ENCODE measurements around the gene ETNPPL.

The ETNPPL gene

GRCh38 chr4:108742451-108743420, 20.1 kb downstream of the ETNPPL start:
- no peak overlapping the region for H3K27ac ChIP-seq
- TF ChIP-seq ZFX (IDR thresholded peaks at IDR 0.05; ENCODE audit: borderline replicate concordance) (no peak), CTCF (IDR thresholded peaks at IDR 0.05) (no peak)

GRCh38 chr4:108738003-108738706, 24.7 kb downstream of the ETNPPL start:
- no peak overlapping the region for H3K27ac ChIP-seq
- no peak for TF ChIP-seq CTCF (IDR thresholded peaks at IDR 0.05)
- TF ChIP-seq ZFX (IDR thresholded peaks at IDR 0.05; ENCODE audit: borderline replicate concordance): no peak

GRCh38 chr4:108731006-108731405, 31.8 kb downstream of the ETNPPL start:
- H3K27ac ChIP-seq: no peak overlapping the region
- no peak for TF ChIP-seq ZFX (IDR thresholded peaks at IDR 0.05; ENCODE audit: borderline replicate concordance)
- no peak for TF ChIP-seq CTCF (IDR thresholded peaks at IDR 0.05)

GRCh38 chr4:108730579-108730978, 32.3 kb downstream of the ETNPPL start:
- TF ChIP-seq CTCF (IDR thresholded peaks at IDR 0.05) (no peak), ZFX (IDR thresholded peaks at IDR 0.05; ENCODE audit: borderline replicate concordance) (no peak)
- H3K27ac ChIP-seq: no peak overlapping the region

GRCh38 chr4:108729731-108730130, 33.1 kb downstream of the ETNPPL start:
- no peak for TF ChIP-seq ZFX (IDR thresholded peaks at IDR 0.05; ENCODE audit: borderline replicate concordance)
- TF ChIP-seq CTCF (IDR thresholded peaks at IDR 0.05): no peak

GRCh38 chr4:108725457-108725856, 37.4 kb downstream of the ETNPPL start:
- TF ChIP-seq CTCF (IDR thresholded peaks at IDR 0.05): no peak
- TF ChIP-seq ZFX (IDR thresholded peaks at IDR 0.05; ENCODE audit: borderline replicate concordance): no peak
- H3K27ac ChIP-seq: no peak overlapping the region

More at GRCh38 chr4:108729731-108730130, 33.1 kb downstream of the ETNPPL start:
- H3K27ac ChIP-seq: no peak overlapping the region

GRCh38 chr4:108717386-108717785, 45.5 kb downstream of the ETNPPL start:
- no peak overlapping the region for H3K27ac ChIP-seq
- TF ChIP-seq ZFX (IDR thresholded peaks at IDR 0.05; ENCODE audit: borderline replicate concordance) (no peak), CTCF (IDR thresholded peaks at IDR 0.05) (no peak)
